ENCODE data around the gene SDK1.
"Not testable (repeated sequence)": the region's sequence is repeated elsewhere in the genome, so short reads cannot be mapped to it uniquely, and the experiment has no call there.

Gene SDK1

DNA sequence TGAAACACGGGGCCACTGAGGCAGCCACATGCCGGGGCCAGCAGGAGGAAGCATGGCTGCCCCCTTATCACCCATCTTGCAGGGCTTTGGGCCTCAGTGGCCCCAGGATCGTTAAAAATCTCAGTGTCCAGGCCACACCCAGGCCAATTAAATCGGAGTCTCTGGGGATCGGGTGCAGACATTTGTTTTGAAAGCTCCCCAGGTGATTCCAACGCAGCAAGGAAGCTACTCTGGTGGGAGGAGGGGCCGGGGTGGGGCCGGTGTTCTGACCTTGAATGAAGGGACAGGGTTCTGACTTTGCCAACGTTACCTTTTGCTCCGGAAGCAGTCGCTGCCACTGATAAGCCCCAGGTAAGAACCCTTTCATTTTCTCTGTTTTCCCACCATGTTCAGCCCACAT, 968.7 kb downstream of the SDK1 start:
- DNase-seq (ENCODE audit: low read depth in 3 of 3) = no peak

DNA sequence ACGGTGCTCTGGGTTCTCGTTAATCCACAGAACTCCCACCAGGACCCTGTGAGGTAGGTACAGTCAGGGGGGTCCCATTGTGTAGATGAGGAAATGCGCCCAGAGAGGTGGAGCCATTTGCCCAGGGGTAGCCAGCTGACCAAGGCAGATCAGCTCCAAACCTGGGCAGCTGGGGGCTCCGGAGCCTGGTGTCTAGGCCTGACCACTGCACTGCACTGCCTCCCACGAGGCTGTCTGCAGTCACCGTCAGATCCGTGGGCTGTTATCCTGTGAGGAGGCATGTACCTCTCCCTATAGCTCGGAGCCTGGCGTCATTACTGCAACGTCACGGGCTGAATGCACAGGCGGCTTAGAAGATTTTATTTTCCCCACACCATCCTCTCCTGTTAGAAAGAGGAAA, 969.2 kb downstream of the SDK1 start:
- no peak for DNase-seq (ENCODE audit: low read depth in 3 of 3)

DNA sequence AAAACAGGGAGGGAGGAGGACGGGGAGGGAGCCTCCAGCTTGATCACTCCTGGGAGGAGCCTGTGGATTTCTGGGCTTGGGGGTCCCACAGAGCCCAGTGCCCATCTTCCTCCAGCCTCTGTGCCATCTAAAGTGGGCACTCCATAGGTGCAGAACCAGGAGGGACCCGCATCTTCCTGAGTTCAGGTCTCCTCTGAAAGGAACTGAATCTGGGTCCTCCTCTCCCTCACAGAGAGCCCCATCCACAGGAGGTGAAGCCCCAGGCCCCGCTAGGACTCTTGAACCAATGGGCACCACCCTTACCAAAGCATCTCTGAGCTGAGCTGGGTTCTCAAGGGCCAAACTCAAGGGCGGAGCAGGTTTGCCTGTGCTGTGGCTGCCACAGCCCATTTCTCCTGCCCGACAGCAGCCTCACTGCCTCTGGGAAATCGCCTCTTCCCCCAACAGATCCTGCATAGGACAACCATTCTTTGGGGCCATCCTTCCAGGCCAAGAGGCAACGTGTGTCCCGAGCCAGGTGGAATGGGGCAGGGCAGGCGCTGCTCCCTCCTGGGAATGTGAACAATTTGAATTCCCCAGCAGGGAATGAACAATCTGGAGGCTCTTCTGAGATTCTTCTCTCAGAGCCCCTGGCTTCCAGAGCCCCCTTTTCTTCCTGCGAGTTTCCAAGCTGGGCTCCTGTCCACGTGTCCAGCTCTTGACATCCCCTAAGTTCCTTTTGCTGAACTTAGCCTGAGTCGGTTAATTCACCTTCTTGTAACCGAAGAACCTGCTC, 970.1 kb downstream of the SDK1 start:
- no peak for DNase-seq (ENCODE audit: low read depth in 3 of 3)

GRCh38 chr7:4271716-4272015, 970.6 kb downstream of the SDK1 start:
- no peak for DNase-seq (ENCODE audit: low read depth in 3 of 3)

DNA sequence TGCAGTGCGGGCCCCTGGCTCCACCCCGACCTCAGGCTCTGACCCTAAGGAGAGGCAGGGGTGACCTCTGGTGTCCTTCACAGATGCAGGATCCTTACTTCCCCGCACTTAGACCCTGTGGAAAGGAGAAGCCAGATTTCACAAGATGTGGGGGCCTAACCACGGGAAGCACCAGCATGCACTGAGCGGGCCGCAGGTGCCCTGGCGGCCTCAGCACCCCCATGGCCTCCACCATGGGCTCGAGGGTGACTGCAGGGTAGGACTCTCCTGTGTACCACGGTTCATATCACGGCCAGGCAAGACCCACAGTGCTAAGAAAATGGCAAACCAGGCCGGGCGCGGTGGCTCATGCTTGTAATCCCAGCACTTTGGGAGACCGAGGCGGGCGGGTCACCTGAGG, 971.1 kb downstream of the SDK1 start:
- DNase-seq (ENCODE audit: low read depth in 3 of 3) = no peak

- DNase-seq (ENCODE audit: low read depth in 3 of 3) = no peak
These were observed 972.6 kb downstream of the SDK1 start for GRCh38 chr7:4273566-4274230.

DNA sequence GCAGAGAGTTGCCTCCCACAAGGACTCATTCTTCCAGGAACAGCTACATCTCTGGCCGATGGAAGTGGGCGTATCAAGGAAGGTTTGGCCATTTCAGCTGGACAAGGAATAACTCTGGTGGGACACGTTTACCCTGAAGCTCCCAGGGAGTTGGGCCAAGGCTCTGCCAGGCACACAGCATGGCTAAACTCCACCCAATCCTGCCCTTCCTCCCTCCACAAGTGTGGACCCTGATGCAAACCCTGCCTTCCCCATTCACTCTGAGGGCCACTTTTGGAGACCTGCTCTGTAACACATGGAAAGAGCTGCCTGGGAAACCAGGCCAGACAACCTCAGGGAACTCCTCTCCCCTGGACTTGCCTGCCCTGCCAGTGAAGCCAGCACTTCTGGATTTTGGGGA, 973.2 kb downstream of the SDK1 start:
- no peak for DNase-seq (ENCODE audit: low read depth in 3 of 3)

- DNase-seq (ENCODE audit: low read depth in 3 of 3) = no peak
These were observed 976.9 kb downstream of the SDK1 start for GRCh38 chr7:4277936-4278335.

- DNase-seq (ENCODE audit: low read depth in 3 of 3) = no peak
These were observed 978.2 kb downstream of the SDK1 start for GRCh38 chr7:4279216-4279615.

GRCh38 chr7:4281231-4281993, 980.4 kb downstream of the SDK1 start:
- DNase-seq (ENCODE audit: low read depth in 3 of 3) = no peak

GRCh38 chr7:4282434-4283223, 981.6 kb downstream of the SDK1 start:
- no peak for DNase-seq (ENCODE audit: low read depth in 3 of 3)

DNA sequence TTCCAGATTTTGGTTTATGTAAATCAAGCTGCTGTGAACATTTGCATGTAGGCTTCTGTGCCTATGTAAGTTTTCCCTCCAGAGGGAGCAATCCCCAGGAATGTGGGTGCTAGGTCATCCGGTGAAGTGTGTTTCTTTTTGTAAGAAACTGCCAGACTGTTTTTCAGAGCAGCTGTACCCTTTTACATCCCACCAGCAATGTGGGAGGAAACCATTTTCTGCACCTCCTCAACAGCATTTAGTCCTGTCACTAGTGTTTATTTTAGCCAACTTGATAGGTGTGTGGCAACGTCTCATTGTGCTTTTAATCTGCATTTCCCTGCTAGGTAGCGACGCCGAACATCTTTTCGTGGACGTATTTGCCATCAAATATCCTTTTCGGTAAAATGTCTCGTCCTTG, 985.3 kb downstream of the SDK1 start:
- DNase-seq (ENCODE audit: low read depth in 3 of 3) = no peak

DNA sequence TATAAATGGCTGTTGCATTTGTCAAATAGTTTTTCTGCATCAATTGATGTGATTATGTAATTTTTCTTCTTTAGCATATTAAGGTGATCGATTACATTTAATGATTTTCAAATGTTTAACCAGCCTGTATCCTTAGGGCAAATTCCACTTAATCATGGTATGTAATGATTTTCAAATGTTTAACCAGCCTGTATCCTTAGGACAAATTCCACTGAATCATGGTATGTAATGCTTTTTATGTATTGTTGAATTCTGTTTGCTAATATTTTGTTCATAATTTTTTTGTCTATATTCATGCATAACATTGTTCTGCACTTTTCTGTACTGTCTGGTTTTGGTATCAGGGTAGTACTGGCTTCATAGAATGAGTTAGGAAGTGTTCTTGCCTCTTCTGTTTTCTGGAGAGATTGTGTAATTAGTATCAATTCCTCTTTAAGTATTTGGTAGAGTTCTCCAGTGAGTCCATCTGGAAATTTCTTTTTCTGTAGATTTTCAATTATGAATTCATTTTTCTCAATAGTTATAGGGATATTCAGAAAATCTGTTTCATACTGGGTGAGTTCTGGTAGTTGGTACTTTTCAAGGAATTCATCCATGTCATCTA, 987.8 kb downstream of the SDK1 start:
- no peak for DNase-seq (ENCODE audit: low read depth in 3 of 3)

DNA sequence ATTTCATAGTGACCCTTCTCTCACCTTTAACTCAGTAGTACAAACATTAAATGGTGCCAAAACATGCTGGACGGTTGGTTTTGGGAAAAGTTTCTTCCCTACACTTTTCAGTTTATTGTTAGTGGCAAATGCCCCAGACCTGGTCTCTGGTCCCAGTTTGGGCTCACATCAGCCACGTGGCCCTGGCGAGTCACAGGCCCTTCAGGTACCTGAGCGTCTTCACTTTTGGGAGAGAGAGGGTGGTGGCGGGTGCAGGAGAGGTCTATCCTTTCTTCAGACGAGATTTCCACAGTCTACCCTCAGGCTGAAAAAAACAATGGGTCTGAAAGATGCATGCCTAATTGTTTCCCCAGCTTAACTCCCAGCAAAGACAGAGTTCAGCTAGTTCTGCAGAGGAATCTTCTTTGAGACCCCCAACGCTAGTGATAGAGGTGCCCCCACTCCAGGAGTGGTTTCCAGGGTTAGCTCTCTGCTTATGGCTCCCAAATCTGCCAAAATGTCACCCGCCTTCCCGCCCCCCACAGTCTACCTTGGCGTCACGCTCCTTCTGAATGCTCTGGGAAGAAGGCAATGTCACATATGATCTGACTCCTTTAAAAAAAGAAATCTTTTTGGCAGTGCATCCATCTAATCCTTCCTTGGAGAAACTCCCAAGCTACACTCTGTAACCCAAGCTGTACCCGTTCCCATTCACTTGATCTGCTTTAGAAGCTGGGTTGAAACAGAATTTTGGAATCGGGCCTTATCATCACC, 996.3 kb downstream of the SDK1 start:
- no peak for DNase-seq (ENCODE audit: low read depth in 3 of 3)

DNA sequence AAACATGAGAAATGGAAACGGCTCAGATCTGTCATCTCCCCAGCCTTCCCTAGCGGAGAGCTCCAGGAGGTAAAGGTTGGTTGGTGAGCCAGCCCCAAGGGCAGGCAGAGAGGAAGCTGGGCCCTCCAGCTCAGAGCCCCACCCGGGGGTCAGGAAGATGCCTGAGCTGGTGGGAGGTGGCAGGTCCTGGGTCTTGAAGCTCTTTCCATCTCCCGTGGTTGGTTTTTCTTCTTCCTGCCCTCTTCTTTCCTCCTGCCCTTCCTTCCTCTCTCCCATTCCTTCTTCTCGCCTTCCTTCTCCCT, 996.8 kb downstream of the SDK1 start:
- no peak for DNase-seq (ENCODE audit: low read depth in 3 of 3)

DNA sequence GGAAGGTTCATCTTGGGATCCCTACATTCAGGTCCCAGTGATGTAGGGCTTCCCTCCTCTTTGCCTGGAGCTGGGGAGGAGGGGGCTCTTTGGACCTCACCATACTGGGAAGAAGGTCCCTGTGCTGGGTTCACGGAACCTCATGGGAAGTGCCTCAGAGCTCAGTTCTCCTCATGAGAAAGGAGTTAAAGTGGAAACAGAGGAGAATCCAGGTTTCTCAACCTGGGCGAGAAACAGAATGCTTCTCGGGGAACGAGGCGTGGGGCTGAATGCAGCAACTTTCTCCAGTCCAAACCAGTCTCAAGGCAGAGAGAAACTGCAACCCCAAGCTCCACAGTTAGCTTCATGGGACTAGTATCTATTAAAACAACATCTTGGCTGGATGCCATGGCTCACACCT, 998.4 kb downstream of the SDK1 start:
- DNase-seq (ENCODE audit: low read depth in 3 of 3) = no peak

- no peak for DNase-seq (ENCODE audit: low read depth in 3 of 3)
These were observed 1001.3 kb downstream of the SDK1 start for GRCh38 chr7:4302203-4302905.

DNA sequence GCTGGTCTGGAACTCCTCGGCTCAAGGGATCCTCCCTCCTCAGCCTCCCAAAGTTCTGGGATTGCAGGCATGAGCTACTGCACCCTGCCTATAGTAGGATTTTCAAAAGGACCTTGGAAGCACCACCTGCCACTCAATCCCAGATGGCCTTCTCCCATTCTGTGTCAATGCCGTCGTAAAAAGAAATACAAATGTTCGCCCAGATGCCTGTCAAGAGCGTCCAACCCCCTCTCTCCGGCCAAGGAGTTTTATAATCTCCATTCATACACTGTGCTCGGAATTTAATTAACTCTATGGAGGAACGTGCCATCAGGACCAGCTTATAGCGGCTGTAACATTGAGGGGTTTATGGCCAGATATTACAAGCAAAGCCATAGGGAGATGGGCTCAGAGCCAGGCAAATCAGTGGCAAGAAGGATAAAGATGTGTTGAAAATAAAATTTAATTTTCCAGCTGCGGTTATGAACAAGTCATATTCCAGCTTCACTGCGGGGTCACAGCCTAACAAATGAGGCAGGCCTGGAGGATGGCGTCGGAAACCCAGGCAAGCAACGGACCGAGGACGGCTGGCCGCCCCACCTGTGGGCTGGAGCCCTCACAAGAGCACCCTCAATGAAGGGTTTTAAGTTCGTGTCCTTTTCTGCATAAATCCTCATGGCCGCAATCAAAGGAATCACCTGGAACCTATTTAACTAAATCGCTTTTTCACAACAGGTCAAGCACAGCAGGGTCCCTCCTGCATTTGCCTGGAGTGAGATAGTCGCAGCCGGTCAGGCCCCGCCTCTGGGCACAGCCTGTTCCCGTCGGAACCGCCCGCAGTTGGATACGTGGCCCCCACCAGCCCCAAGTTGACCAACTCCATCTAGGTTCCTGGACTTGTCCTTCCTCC, 1006.5 kb downstream of the SDK1 start:
- DNase-seq (ENCODE audit: low read depth in 3 of 3) = no peak

DNA sequence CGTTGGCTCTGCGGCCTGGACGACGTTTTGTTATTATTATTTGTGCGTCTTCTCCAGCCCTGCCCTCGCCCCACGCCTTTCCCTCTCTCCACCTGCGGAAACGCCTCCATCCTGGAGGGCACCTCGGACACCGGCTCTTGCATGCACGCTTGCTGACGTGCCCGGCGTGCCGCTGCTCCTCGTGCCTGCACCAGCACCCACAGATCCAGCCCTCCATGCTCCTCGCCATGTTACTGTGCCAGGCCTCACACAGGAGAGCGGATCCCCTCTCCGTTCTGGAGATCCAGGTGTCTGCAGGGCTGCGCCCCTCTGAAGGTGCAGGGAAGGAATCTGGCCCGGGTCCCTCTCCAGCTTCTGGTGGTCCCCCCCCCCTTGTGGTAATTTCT, 1007.1 kb downstream of the SDK1 start:
- no peak for DNase-seq (ENCODE audit: low read depth in 3 of 3)

GRCh38 chr7:4313911-4314310, 1012.9 kb downstream of the SDK1 start:
- DNase-seq (ENCODE audit: low read depth in 3 of 3) = not testable (repeated sequence)
